ENCODE data around the gene ETV2. TPM values are rescaled to one million over a fixed set of nuclear protein-coding genes. Genes with fewer than 3 reads are reported as not detected.

The ETV2 gene
- polyA plus RNA-seq, 1 of the 3 experiments (the other 2 are of a cell fraction) = 1.6 TPM

- CTCF ChIA-PET = no interaction called here
- TF ChIP-seq TAF1 (IDR thresholded peaks at IDR 0.05; ENCODE audit: borderline replicate concordance, low read depth, low read length) = no peak
- no peak for TF ChIP-seq FOSL2 (IDR thresholded peaks at IDR 0.05; ENCODE audit: borderline replicate concordance, low read depth)
- no peak for TF ChIP-seq CTCF (IDR thresholded peaks at IDR 0.05)
- no peak for TF ChIP-seq GATA2 (CRISPR knock-in tag; IDR thresholded peaks at IDR 0.05)
- no peak for TF ChIP-seq ZBTB33 (IDR thresholded peaks at IDR 0.05; ENCODE audit: borderline replicate concordance, low read depth)
- TF ChIP-seq PBX3 (IDR thresholded peaks at IDR 0.05) = no peak
- TF ChIP-seq SIN3A (IDR thresholded peaks at IDR 0.05; ENCODE audit: borderline replicate concordance, low read depth, low read length) = no peak
- TF ChIP-seq CHD2 (IDR thresholded peaks at IDR 0.05; ENCODE audit: low read length, partially characterized antibody) = no peak
- no peak for TF ChIP-seq TCF12 (IDR thresholded peaks at IDR 0.05)
- no peak for TF ChIP-seq RAD21 (IDR thresholded peaks at IDR 0.05; ENCODE audit: low read length)
- Histone ChIP-seq H3K4me3 (ENCODE audit: low read depth in 2 of 2, low read length in 1 of 2) (no peak overlapping the region), H2AFZ (ENCODE audit: low read depth) (no peak overlapping the region), H3K4me1 (ENCODE audit: control insufficient read depth in 1 of 2, insufficient read depth in 2 of 2, low read depth in 1 of 2, low read length in 1 of 2) (peaks cover 0 to 1% of the 10 kb centered on the region in 2 experiments; a peak in 1 of 4 replicates), H4K20me1 (ENCODE audit: insufficient read depth) (no peaks in the 10 kb centered on the region), H3K4me2 (no peak overlapping the region), H3F3A (replicated peaks; ENCODE audit: insufficient read depth) (peaks cover 4% of the 10 kb centered on the region), H3K27ac (ENCODE audit: low read depth in 2 of 2, low read length in 1 of 2) (no peak overlapping the region), H3K9ac (no peak overlapping the region), H3K27me3 (ENCODE audit: insufficient read depth) (no peaks in the 10 kb centered on the region), H3K9me2 (no peaks in the 10 kb centered on the region), H3K9me3 (no peaks in the 10 kb centered on the region), H3K36me3 (replicated peaks in 1 of 2; ENCODE audit: control insufficient read depth in 1 of 2, insufficient read depth in 2 of 2, low read length in 1 of 2) (peaks cover 0 to 3% of the 10 kb centered on the region in 2 experiments), H3K79me2 (ENCODE audit: insufficient read depth) (no peaks in the 10 kb centered on the region)
- 95% methylated on average over 13 of the region's 13 CpGs for WGBS (ENCODE audit: low lambda C conversion rate)
- POLR2A ChIA-PET = no interaction called here
- peak; percentile 7 for DNase-seq
Measured at GRCh38 chr19:35622750-35623149, 18.8 kb upstream of the ETV2 start.

- ChIA-PET POLR2A (interaction anchor here (0.6 kb wide), 1 partner anchor 10 kb away, joined by 3 read pairs; no protein-coding TSS in a partner anchor), CTCF (no interaction called here)
- no peak overlapping the region for H3K9ac ChIP-seq
- no peaks in the 10 kb centered on the region for H3K79me2 ChIP-seq (ENCODE audit: insufficient read depth)
- no peaks in the 10 kb centered on the region for H3K9me3 ChIP-seq
- H3K4me2 ChIP-seq = no peak overlapping the region
- 93% methylated on average over 6 of the region's 6 CpGs for WGBS (ENCODE audit: low lambda C conversion rate)
- no peaks in the 10 kb centered on the region for H3K9me2 ChIP-seq
- H3K27ac ChIP-seq (ENCODE audit: low read depth in 2 of 2, low read length in 1 of 2) = no peak overlapping the region
- no peaks in the 10 kb centered on the region for H4K20me1 ChIP-seq (ENCODE audit: insufficient read depth)
- peaks cover 0 to 3% of the 10 kb centered on the region in 2 experiments for H3K36me3 ChIP-seq (replicated peaks in 1 of 2; ENCODE audit: control insufficient read depth in 1 of 2, insufficient read depth in 2 of 2, low read length in 1 of 2)
- no peak overlapping the region for H3K4me3 ChIP-seq (ENCODE audit: low read depth in 2 of 2, low read length in 1 of 2)
- H3K4me1 ChIP-seq (ENCODE audit: control insufficient read depth in 1 of 2, insufficient read depth in 2 of 2, low read depth in 1 of 2, low read length in 1 of 2) = peaks cover 0 to 5% of the 10 kb centered on the region in 2 experiments; a peak in 1 of 4 replicates
- no peak for DNase-seq
- H2AFZ ChIP-seq (ENCODE audit: low read depth) = no peak overlapping the region
- peaks cover 9% of the 10 kb centered on the region for H3F3A ChIP-seq (replicated peaks; ENCODE audit: insufficient read depth)
- no peaks in the 10 kb centered on the region for H3K27me3 ChIP-seq (ENCODE audit: insufficient read depth)
- TF ChIP-seq MEF2A (IDR thresholded peaks at IDR 0.05; ENCODE audit: borderline replicate concordance, low read depth) (no peak), MXI1 (IDR thresholded peaks at IDR 0.05; ENCODE audit: low read depth, low read length) (no peak), USF2 (IDR thresholded peaks at IDR 0.05; ENCODE audit: borderline replicate concordance, low read depth, low read length) (no peak), RCOR1 (IDR thresholded peaks at IDR 0.05; ENCODE audit: low read length) (no peak), RFX5 (IDR thresholded peaks at IDR 0.05; ENCODE audit: low read length) (no peak), ZBTB33 (IDR thresholded peaks at IDR 0.05; ENCODE audit: borderline replicate concordance, low read depth) (no peak), CHD2 (IDR thresholded peaks at IDR 0.05; ENCODE audit: low read length, partially characterized antibody) (no peak), GABPA (IDR thresholded peaks at IDR 0.05; ENCODE audit: low read depth) (no peak), IRF3 (IDR thresholded peaks at IDR 0.05; ENCODE audit: low read depth, low read length) (no peak)
Measured at GRCh38 chr19:35623327-35624010, 18.1 kb upstream of the ETV2 start.

Data from SK-N-SH (cell line).